Vagina (tissue), 2 donors: ENCODE data around the gene WDR87. TPM values are rescaled to one million over a fixed set of nuclear protein-coding genes. Genes with fewer than 3 reads are reported as not detected.

ENCODE experiments used
- DNase-seq, 2 donors: peaks; one replicate each; pipeline ENCODE4 v3.0.0-alpha.2; 2017; ENCODE audit errors: extremely low spot score in 2 of 2
- H3K27ac ChIP-seq: fragments of 200-600 bp; sonication (generic); one replicate; pipeline ENCODE4 v1.5.1; 2019
- H3K27me3 ChIP-seq: fragments of 200-600 bp; sonication (generic); one replicate; pipeline ENCODE4 v1.5.1; 2019
- H3K36me3 ChIP-seq, 2 donors: fragments of 200-600 bp; sonication (generic); one replicate each; pipeline ENCODE4 v1.5.1; 2017 to 2019
- H3K4me1 ChIP-seq: fragments of 200-600 bp; sonication (generic); one replicate; pipeline ENCODE4 v1.5.1; 2019
- H3K4me3 ChIP-seq, 2 donors: fragments of 200-600 bp; sonication (generic); 1 replicate in 1 of 2; 2 replicates in 1 of 2; pipeline ENCODE4 v1.5.1; 2016 to 2019
- H3K9me3 ChIP-seq: fragments of 200-600 bp; sonication (generic); one replicate; pipeline ENCODE4 v1.5.1; 2019
- CTCF ChIP-seq, 3 experiments: fragments of 450-650 bp in 2 of 3; fragments of 200-600 bp in 1 of 3; sonication (generic) in 1 of 3; IDR thresholded peaks; one replicate each; pipeline ENCODE4 v1.5.1; 2017 to 2019; ENCODE audit warnings: antibody characterized with exemption in 3 of 3, mild to moderate bottlenecking in 2 of 3, moderate library complexity in 2 of 3
- POLR2A ChIP-seq, 2 donors: fragments of 450-650 bp; IDR thresholded peaks; one replicate each; pipeline ENCODE4 v1.6.1; 2017; ENCODE audit warnings: antibody characterized with exemption in 2 of 2, mild to moderate bottlenecking in 2 of 2, moderate library complexity in 2 of 2
- POLR2AphosphoS5 ChIP-seq, 2 donors: sonication (generic); formaldehyde crosslinking; IDR thresholded peaks; one replicate each; pipeline ENCODE4 v1.9.0; 2017; ENCODE audit warnings: antibody characterized with exemption in 2 of 2, mild to moderate bottlenecking in 2 of 2, low read depth in 1 of 2; ENCODE audit not compliant: insufficient read depth in 1 of 2
- intact Hi-C: fragments of 100-400 bp; cut with DNase I; formaldehyde crosslinking; loops from one replicate; pipeline ENCODE4 v1.15.1; 2023
- total RNA-seq: library from RNA; depleted of rRNA; stranded (reverse); fragments of >200 nt; gene quantifications from one replicate; pipeline ENCODE4 v1.2.3, GENCODE V29; 2016

Gene WDR87
- total RNA-seq, 1 donor from 2014 or later: not detected

- no peak overlapping the region for H3K27ac ChIP-seq
- peaks cover 6% of the 10 kb centered on the region for H3K9me3 ChIP-seq
- H3K27me3 ChIP-seq: no peaks in the 10 kb centered on the region
- TF ChIP-seq CTCF (IDR thresholded peaks at IDR 0.05) (no peak), POLR2A (IDR thresholded peaks at IDR 0.05) (no peak), POLR2AphosphoS5 (IDR thresholded peaks at IDR 0.05; ENCODE audit: insufficient read depth in 1 of 2, low read depth in 1 of 2) (no peak)
- H3K4me1 ChIP-seq: peaks cover 20% of the 10 kb centered on the region
- H3K4me3 ChIP-seq: no peak overlapping the region
- intact Hi-C loops: no loop called here
- H3K36me3 ChIP-seq: peaks cover 0 to 5% of the 10 kb centered on the region in 2 donors
- no peak for DNase-seq
Observed at GRCh38 chr19:37936886-37937285, 30.5 kb upstream of the WDR87 start.

GRCh38 chr19:37936166-37936565, 29.8 kb upstream of the WDR87 start:
- TF ChIP-seq POLR2A (IDR thresholded peaks at IDR 0.05): no peak
- no peak for TF ChIP-seq POLR2AphosphoS5 (IDR thresholded peaks at IDR 0.05; ENCODE audit: insufficient read depth in 1 of 2, low read depth in 1 of 2)
- TF ChIP-seq CTCF (IDR thresholded peaks at IDR 0.05): no peak
- no peak for DNase-seq
- Histone ChIP-seq H3K4me3 (no peak overlapping the region), H3K36me3 (peaks cover 0 to 5% of the 10 kb centered on the region in 2 donors), H3K27ac (no peak overlapping the region), H3K27me3 (no peaks in the 10 kb centered on the region), H3K9me3 (peaks cover 6% of the 10 kb centered on the region), H3K4me1 (peaks cover 26% of the 10 kb centered on the region)
- intact Hi-C loops: no loop called here

GRCh38 chr19:37935341-37935740, 28.9 kb upstream of the WDR87 start:
- H3K4me3 ChIP-seq: no peak overlapping the region
- no peaks in the 10 kb centered on the region for H3K27me3 ChIP-seq
- TF ChIP-seq POLR2AphosphoS5 (IDR thresholded peaks at IDR 0.05; ENCODE audit: insufficient read depth in 1 of 2, low read depth in 1 of 2) (no peak), CTCF (IDR thresholded peaks at IDR 0.05) (no peak), POLR2A (IDR thresholded peaks at IDR 0.05) (no peak)
- H3K4me1 ChIP-seq: peaks cover 26% of the 10 kb centered on the region
- peaks cover 6% of the 10 kb centered on the region for H3K9me3 ChIP-seq
- intact Hi-C loops: no loop called here
- H3K27ac ChIP-seq: no peak overlapping the region
- DNase-seq: no peak
- H3K36me3 ChIP-seq: peaks cover 0 to 5% of the 10 kb centered on the region in 2 donors

GRCh38 chr19:37933937-37934358, 27.6 kb upstream of the WDR87 start:
- TF ChIP-seq CTCF (IDR thresholded peaks at IDR 0.05): no peak
- Histone ChIP-seq H3K9me3 (peaks cover 6% of the 10 kb centered on the region), H3K36me3 (peaks cover 0 to 5% of the 10 kb centered on the region in 2 donors), H3K27me3 (no peaks in the 10 kb centered on the region), H3K4me1 (peaks cover 26% of the 10 kb centered on the region), H3K27ac (no peak overlapping the region), H3K4me3 (no peak overlapping the region)
- intact Hi-C loops: no loop called here
- DNase-seq: no peak

GRCh38 chr19:37932985-37933936, 26.9 kb upstream of the WDR87 start:
- no peak for TF ChIP-seq POLR2AphosphoS5 (IDR thresholded peaks at IDR 0.05; ENCODE audit: insufficient read depth in 1 of 2, low read depth in 1 of 2)
- no peak for TF ChIP-seq CTCF (IDR thresholded peaks at IDR 0.05)
- peaks cover 26% of the 10 kb centered on the region for H3K4me1 ChIP-seq
- peak overlapping the region in 1 of 2 donors; percentile 18 for H3K4me3 ChIP-seq
- H3K27ac ChIP-seq: no peak overlapping the region
- H3K36me3 ChIP-seq: peaks cover 0 to 5% of the 10 kb centered on the region in 2 donors
- intact Hi-C loops: no loop called here
- DNase-seq: no peak
- peaks cover 6% of the 10 kb centered on the region for H3K9me3 ChIP-seq
- H3K27me3 ChIP-seq: no peaks in the 10 kb centered on the region
